T-cell (primary cell): ENCODE results near the gene DRC7. TPM values are rescaled to one million over a fixed set of nuclear protein-coding genes. Genes with fewer than 3 reads are reported as not detected.

Source experiments
- ATAC-seq, 4 experiments: fragments of 200-7000 bp in 3 of 4; fragments of 150-1000 bp in 1 of 4; cut with Tn5 transposase; replicated peaks in 1 of 4; 1 replicate in 3 of 4; 2 replicates in 1 of 4; pipeline ENCODE4 v1.10.0; 2021; ENCODE audit warnings: moderate library complexity in 3 of 4, mild to moderate bottlenecking in 2 of 4, moderate number of reproducible peaks in 1 of 4
- CTCF ChIA-PET, 2 donors: fragments of 300-600 bp; sonication (Branson Sonifier 250); formaldehyde crosslinking; loops; one replicate each; lab custom pipeline; 2022; ENCODE audit warnings: antibody characterized with exemption in 2 of 2; lab: Charles Lee
- POLR2A ChIA-PET, 2 donors: fragments of 300-600 bp; sonication (Branson Sonifier 250); formaldehyde crosslinking; loops; one replicate each; lab custom pipeline; 2022; ENCODE audit warnings: antibody characterized with exemption in 2 of 2; lab: Charles Lee
- DNase-seq, 35 experiments: peaks; one replicate each; pipeline versions ENCODE4 v3.0.0 to v3.0.0-alpha.2; 2013 to 2023
- H3K27ac ChIP-seq: one replicate; pipeline ENCODE4 v1.5.1; 2013; ENCODE audit warnings: low read length
- H3K27me3 ChIP-seq, 2 experiments: replicated peaks in 1 of 2; 1 replicate in 1 of 2; 2 replicates in 1 of 2; pipeline versions ENCODE4 v1.6.1 to v1.7.0; 2013; ENCODE audit warnings: low read length in 1 of 2, mixed read lengths in 1 of 2; ENCODE audit not compliant: control insufficient read depth in 2 of 2, insufficient read depth in 2 of 2; ENCODE audit errors: extremely low read depth in 1 of 2
- H3K36me3 ChIP-seq, 2 donors: 1 replicate in 1 of 2; 2 replicates in 1 of 2; pipeline versions ENCODE4 v1.6.1 to v1.7.0; 2013; ENCODE audit warnings: low read length in 1 of 2; ENCODE audit not compliant: control insufficient read depth in 2 of 2, insufficient read depth in 1 of 2; ENCODE audit errors: extremely low read depth in 1 of 2
- H3K4me1 ChIP-seq, 2 experiments: 1 replicate in 1 of 2; 2 replicates in 1 of 2; pipeline versions ENCODE4 v1.6.1 to v1.7.0; 2013; ENCODE audit warnings: low read length in 2 of 2, mixed read lengths in 1 of 2; ENCODE audit not compliant: insufficient read depth in 2 of 2, control insufficient read depth in 1 of 2; ENCODE audit errors: extremely low read depth in 1 of 2
- H3K4me3 ChIP-seq, 2 donors: 1 replicate in 1 of 2; 2 replicates in 1 of 2; pipeline versions ENCODE4 v1.5.1 to v1.7.0; 2013; ENCODE audit warnings: mild to moderate bottlenecking in 2 of 2, low read length in 1 of 2, moderate library complexity in 1 of 2; ENCODE audit not compliant: control insufficient read depth in 1 of 2; ENCODE audit errors: extremely low read depth in 1 of 2
- H3K9me3 ChIP-seq: 2 replicates; pipeline ENCODE4 v1.7.0; 2013
- H3K27ac Mint-ChIP-seq, 2 donors: one replicate each; pipeline ENCODE4 v1.8.0; 2020 to 2021; ENCODE audit warnings: mild to moderate bottlenecking in 2 of 2, mixed read lengths in 2 of 2
- H3K27me3 Mint-ChIP-seq, 2 donors: one replicate each; pipeline ENCODE4 v1.8.0; 2021 to 2022; ENCODE audit warnings: mixed read lengths in 2 of 2
- H3K36me3 Mint-ChIP-seq: one replicate; pipeline ENCODE4 v1.8.0; 2021; ENCODE audit warnings: mixed read lengths
- H3K4me1 Mint-ChIP-seq, 3 donors: one replicate each; pipeline ENCODE4 v1.8.0; 2020 to 2022; ENCODE audit warnings: mixed read lengths in 3 of 3, mild to moderate bottlenecking in 1 of 3
- H3K4me3 Mint-ChIP-seq, 3 donors: one replicate each; pipeline ENCODE4 v1.8.0; 2020 to 2022; ENCODE audit warnings: mild to moderate bottlenecking in 3 of 3, mixed read lengths in 3 of 3, moderate library complexity in 3 of 3
- H3K9me3 Mint-ChIP-seq, 3 donors: one replicate each; pipeline ENCODE4 v1.8.0; 2020 to 2022; ENCODE audit warnings: mixed read lengths in 3 of 3
- WGBS: methylation state at CpG from one replicate; pipeline ENCODE4 v1.1.5; 2013; ENCODE audit warnings: missing lambda C conversion rate; ENCODE audit not compliant: insufficient coverage; 5-methylcytosine and 5-hydroxymethylcytosine counted together
- total RNA-seq, 35 experiments: library from RNA in 6 of 35; stranded (reverse) in 6 of 35; fragments of 120-200 nt in 1 of 35; gene quantifications; one replicate each; pipeline versions ENCODE4 v1.2.1 to v1.2.4 and lab custom pipeline; 2013 to 2026

Gene DRC7
- total RNA-seq, 5 donors from 2014 or later (not counting 1 experiment from before 2014, with no cell fraction given), result not detected

DNA sequence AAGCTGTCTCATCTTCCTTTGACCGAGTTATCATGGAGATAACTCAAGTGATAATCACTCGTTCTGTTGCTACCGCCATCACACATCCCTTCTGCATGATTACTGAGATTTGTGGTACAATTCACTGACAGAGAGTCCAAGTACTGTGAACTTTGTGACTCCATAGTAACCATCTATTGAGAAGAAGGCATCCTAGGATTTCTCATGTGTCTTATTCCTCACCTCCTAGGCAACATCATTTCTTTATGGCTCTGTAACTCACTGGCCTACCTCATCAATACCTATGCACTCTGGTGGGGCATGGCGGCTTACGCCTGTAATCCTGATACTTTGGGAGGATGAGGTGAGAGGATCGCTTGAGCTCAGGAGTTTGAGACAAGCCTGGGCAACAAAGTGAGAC, 19.4 kb downstream of the DRC7 start:
- no peaks in the 10 kb centered on the region for H3K4me1 Mint-ChIP-seq
- H3K36me3 Mint-ChIP-seq, result no peaks in the 10 kb centered on the region
- no peaks in the 10 kb centered on the region for H3K4me1 ChIP-seq
- H3K27ac ChIP-seq, result no peak overlapping the region
- DNase-seq (no peak), ATAC-seq (no peak)
- ChIA-PET CTCF (no interaction called here), POLR2A (no interaction called here)
- no peak overlapping the region for H3K27ac Mint-ChIP-seq
- H3K9me3 ChIP-seq, result no peaks in the 10 kb centered on the region
- H3K27me3 ChIP-seq, result peaks cover 0 to 15% of the 10 kb centered on the region in 2 experiments
- no peak overlapping the region for H3K4me3 Mint-ChIP-seq
- H3K36me3 ChIP-seq, result no peaks in the 10 kb centered on the region
- no peaks in the 10 kb centered on the region for H3K9me3 Mint-ChIP-seq
- H3K27me3 Mint-ChIP-seq, result peaks cover 0 to 2% of the 10 kb centered on the region in 2 donors
- no CpG with 5 or more reads among the region's 6 CpGs for WGBS
- no peak overlapping the region for H3K4me3 ChIP-seq

DNA sequence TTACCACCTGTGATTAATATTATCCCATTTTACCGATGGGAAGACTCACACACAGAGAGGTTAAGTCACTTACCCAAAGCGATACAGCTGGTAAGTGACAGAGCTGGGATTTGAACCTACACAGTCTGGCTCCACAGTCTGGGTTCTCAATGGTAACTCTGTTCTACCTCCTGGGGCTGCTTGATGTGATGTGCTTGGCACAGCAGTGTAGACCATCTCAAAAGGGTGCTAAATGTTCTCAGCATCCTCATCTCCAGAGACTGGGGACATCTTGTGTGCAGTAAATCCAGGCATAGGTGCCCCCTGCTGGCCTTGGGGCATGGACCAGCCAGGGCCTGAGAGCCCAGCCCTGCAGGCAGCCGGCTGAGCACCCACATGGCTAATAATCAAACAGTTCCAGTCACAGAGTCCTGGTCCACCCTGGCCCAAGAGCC, 25.6 kb downstream of the DRC7 start:
- Histone ChIP-seq H3K4me1 (no peaks in the 10 kb centered on the region), H3K27me3 (peaks cover 0 to 28% of the 10 kb centered on the region in 2 experiments), H3K27ac (no peak overlapping the region), H3K36me3 (no peaks in the 10 kb centered on the region), H3K9me3 (no peaks in the 10 kb centered on the region), H3K4me3 (no peak overlapping the region)
- POLR2A ChIA-PET, result interaction anchor here in 1 of 2 donors (0.5 kb wide), 1 partner anchor 15 kb away, joined by 3 read pairs; no protein-coding TSS in a partner anchor
- peak in 3 of 4 experiments; percentile 38 to 65 (median 63) for ATAC-seq
- DNase-seq, result peak in 28 of 35 experiments; percentile 16 to 62 (median 36)
- H3K27me3 Mint-ChIP-seq, result peaks cover 0 to 4% of the 10 kb centered on the region in 2 donors
- H3K27ac Mint-ChIP-seq, result no peak overlapping the region
- no peaks in the 10 kb centered on the region for H3K4me1 Mint-ChIP-seq
- 72% methylated on average over 2 of the region's 3 CpGs for WGBS
- H3K9me3 Mint-ChIP-seq, result no peaks in the 10 kb centered on the region
- CTCF ChIA-PET, result interaction anchor here in 1 of 2 donors (1.0 kb wide), 1 partner anchor 134 kb away, joined by 3 read pairs; no protein-coding TSS in a partner anchor
- H3K36me3 Mint-ChIP-seq, result no peaks in the 10 kb centered on the region
- no peak overlapping the region for H3K4me3 Mint-ChIP-seq

DNA sequence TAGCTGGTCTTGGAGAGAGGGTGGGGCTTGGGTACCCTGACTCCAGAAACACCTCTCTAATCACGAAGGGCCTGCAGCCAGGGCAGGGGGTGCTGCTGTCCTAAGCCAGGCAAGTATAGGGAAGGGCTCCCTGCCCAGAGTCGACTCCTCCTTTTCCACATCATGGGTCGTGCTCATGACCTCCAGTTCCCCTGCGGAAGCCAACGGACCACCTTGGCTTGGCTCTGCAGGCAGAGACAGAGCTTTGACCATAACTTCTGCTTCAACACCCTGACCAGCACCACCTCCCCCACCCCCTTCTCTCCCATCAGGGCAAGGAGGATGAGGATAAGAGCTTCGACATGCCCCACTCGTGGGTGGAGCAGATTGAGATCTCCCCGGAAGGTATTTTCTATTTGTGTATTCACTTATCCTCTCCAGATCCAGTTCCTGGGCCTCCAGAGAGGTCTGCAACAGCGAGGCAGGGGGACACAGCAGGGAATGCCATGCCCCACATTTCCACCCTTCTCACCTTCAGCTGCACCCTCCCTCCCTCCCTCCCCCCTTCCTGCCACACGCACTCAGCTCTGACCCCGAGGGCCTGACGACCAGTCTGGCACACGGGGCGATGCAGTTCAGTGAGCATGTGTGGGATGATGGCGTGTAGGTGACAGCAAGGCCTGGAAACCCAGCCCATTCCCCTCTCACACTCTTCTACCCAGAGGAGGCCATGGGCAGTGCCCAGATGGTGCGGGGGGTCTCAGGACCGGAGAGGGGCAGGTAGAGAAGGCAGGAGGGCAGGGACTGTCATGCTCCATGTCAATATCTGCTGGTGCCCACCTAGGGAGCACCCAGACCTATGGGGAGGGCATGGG, 27.0 kb downstream of the DRC7 start:
- ATAC-seq, result no peak
- Histone ChIP-seq H3K36me3 (no peaks in the 10 kb centered on the region), H3K27me3 (peaks cover 0 to 32% of the 10 kb centered on the region in 2 experiments), H3K4me3 (no peak overlapping the region), H3K4me1 (no peaks in the 10 kb centered on the region), H3K9me3 (no peaks in the 10 kb centered on the region), H3K27ac (no peak overlapping the region)
- no peaks in the 10 kb centered on the region for H3K36me3 Mint-ChIP-seq
- H3K4me3 Mint-ChIP-seq, result no peak overlapping the region
- POLR2A ChIA-PET, result no interaction called here
- no peaks in the 10 kb centered on the region for H3K4me1 Mint-ChIP-seq
- DNase-seq, result no peak
- CTCF ChIA-PET, result interaction anchor here in 1 of 2 donors (0.5 kb wide), 1 partner anchor 13 kb away, joined by 6 read pairs; no protein-coding TSS in a partner anchor
- no peak overlapping the region for H3K27ac Mint-ChIP-seq
- 87% methylated on average over 6 of the region's 17 CpGs for whole genome bisulfite sequencing
- peaks cover 0 to 4% of the 10 kb centered on the region in 2 donors for H3K27me3 Mint-ChIP-seq
- no peaks in the 10 kb centered on the region for H3K9me3 Mint-ChIP-seq

DNA sequence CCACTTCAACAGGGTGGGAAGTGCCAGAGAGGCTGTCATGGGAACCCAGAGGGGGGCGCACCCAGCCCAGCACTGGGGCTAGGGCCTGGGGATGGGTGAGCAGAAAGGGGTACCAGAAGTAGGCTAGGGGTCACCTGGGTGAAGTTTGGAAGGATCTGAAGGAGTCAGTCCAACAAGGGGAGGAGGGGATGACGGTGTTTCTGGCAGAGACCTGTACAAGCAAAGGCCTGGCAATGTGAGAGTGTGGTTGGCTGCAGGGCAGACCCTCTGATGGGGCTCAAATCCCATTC, 27.5 kb downstream of the DRC7 start:
- POLR2A ChIA-PET, result no interaction called here
- 86% methylated on average over 1 of the region's 2 CpGs for WGBS
- H3K9me3 ChIP-seq, result no peaks in the 10 kb centered on the region
- no peaks in the 10 kb centered on the region for H3K36me3 ChIP-seq
- ATAC-seq (no peak), DNase-seq (no peak)
- H3K4me1 ChIP-seq, result no peaks in the 10 kb centered on the region
- Mint-ChIP-seq H3K27me3 (peaks cover 0 to 4% of the 10 kb centered on the region in 2 donors), H3K9me3 (no peaks in the 10 kb centered on the region), H3K4me1 (no peaks in the 10 kb centered on the region), H3K4me3 (no peak overlapping the region), H3K36me3 (no peaks in the 10 kb centered on the region), H3K27ac (no peak overlapping the region)
- H3K4me3 ChIP-seq, result no peak overlapping the region
- CTCF ChIA-PET, result no interaction called here
- H3K27me3 ChIP-seq, result peaks cover 0 to 32% of the 10 kb centered on the region in 2 experiments
- H3K27ac ChIP-seq, result no peak overlapping the region

DNA sequence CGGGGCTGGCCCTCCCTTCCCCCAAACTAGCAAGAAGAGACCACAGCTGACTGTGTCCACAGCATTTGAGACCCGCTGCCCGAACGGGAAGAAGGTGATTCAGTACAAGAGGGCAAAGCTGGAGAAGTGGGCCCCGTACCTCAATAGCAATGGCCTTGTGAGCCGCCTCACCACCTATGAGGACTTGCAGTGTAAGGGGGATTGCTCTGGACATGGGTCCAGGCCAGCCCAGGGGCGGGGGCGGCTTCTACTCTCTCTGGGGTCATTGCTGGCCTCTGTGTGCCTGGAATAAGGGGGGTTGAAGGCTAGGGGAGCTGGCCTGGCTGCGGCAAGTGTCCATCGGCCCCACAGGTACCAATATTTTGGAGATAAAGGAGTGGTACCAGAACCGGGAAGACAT, 28.0 kb downstream of the DRC7 start:
- H3K4me3 ChIP-seq, result no peak overlapping the region
- ATAC-seq (no peak), DNase-seq (no peak)
- Mint-ChIP-seq H3K4me3 (no peak overlapping the region), H3K4me1 (no peaks in the 10 kb centered on the region), H3K27ac (no peak overlapping the region), H3K36me3 (no peaks in the 10 kb centered on the region), H3K27me3 (peaks cover 0 to 4% of the 10 kb centered on the region in 2 donors), H3K9me3 (no peaks in the 10 kb centered on the region)
- H3K9me3 ChIP-seq, result no peaks in the 10 kb centered on the region
- no peak overlapping the region for H3K27ac ChIP-seq
- no peaks in the 10 kb centered on the region for H3K36me3 ChIP-seq
- H3K4me1 ChIP-seq, result no peaks in the 10 kb centered on the region
- ChIA-PET POLR2A (no interaction called here), CTCF (no interaction called here)
- 89% methylated on average over 4 of the region's 11 CpGs for WGBS
- H3K27me3 ChIP-seq, result peaks cover 0 to 32% of the 10 kb centered on the region in 2 experiments

DNA sequence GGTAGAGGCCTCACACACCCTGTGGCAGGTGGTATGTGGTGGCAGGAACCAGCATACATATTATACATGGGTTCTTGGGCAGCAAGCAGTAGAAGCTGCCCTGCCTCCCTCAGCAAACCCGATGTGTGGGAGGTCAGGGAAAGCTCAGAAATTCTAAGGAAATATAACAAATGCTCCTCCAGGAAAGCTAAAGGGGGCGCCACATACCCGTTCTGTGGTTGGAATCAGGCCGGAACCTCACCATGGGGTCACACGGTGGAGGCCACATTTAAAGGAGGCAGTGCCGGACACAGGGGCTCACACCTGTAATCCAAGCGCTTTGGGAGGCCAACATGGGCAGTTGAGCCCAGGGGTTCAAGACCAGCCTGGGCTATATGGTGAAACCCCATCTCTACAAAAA, 28.6 kb downstream of the DRC7 start:
- Mint-ChIP-seq H3K9me3 (no peaks in the 10 kb centered on the region), H3K27ac (no peak overlapping the region), H3K4me3 (no peak overlapping the region), H3K36me3 (no peaks in the 10 kb centered on the region), H3K27me3 (peaks cover 0 to 4% of the 10 kb centered on the region in 2 donors), H3K4me1 (no peaks in the 10 kb centered on the region)
- DNase-seq, result no peak
- no peak for ATAC-seq
- Histone ChIP-seq H3K27ac (no peak overlapping the region), H3K9me3 (no peaks in the 10 kb centered on the region), H3K27me3 (peaks cover 0 to 28% of the 10 kb centered on the region in 2 experiments), H3K4me3 (no peak overlapping the region), H3K36me3 (no peaks in the 10 kb centered on the region), H3K4me1 (no peaks in the 10 kb centered on the region)
- CTCF ChIA-PET, result interaction anchor here in 1 of 2 donors (0.5 kb wide), 1 partner anchor 19 kb away, joined by 3 read pairs; no protein-coding TSS in a partner anchor
- POLR2A ChIA-PET, result no interaction called here
- 87% methylated on average over 6 of the region's 7 CpGs for WGBS
